PFSK-1 (cell line): ENCODE measurements around the gene LRRC7.

Experiments
- POLR2AphosphoS5 ChIP-seq: IDR thresholded peaks from 2 replicates; pipeline ENCODE4 v1.6.1; 2012; ENCODE audit warnings: low read depth, mild to moderate bottlenecking, control low read depth, low read length, moderate library complexity
- TAF1 ChIP-seq: IDR thresholded peaks from 2 replicates; pipeline ENCODE4 v1.6.1; 2012; ENCODE audit warnings: low read length, control low read depth, borderline replicate concordance; ENCODE audit not compliant: insufficient read depth

DNA sequence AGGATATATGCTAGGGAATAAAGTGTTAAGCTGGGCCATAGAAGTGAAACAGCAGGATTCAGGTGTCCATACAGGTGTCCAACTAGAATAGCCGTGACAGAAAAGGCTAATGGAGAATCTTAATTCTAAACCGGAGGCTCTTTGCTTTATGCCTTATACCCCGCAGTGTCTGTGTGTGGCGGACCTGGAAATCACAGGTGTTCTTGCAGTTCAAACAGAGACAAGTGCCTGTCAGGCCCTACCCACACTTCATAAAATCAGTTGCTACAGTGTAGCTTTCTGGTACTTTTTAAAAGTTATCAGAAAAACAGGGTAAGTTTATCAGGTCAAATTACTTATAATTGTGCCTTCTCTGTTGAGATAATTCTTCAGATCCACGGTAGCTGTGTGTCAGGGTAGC is 293.9 kb downstream of the LRRC7 start:
- TF ChIP-seq TAF1: no peak
- no peak for TF ChIP-seq POLR2AphosphoS5
